T-helper 2 cell treated with Interferon-gamma antibody and Interleukin-4, amounts not matched to agents 5 μg/mL and 100 μg/mL, for 36 hours (primary cell): ENCODE measurements around the gene PIK3R1.

Experiments
- DNase-seq: peaks from one replicate; pipeline ENCODE4 v3.0.0; 2021; ENCODE audit warnings: low spot score
- H3K27ac Mint-ChIP-seq: one replicate; pipeline ENCODE4 v1.8.0; 2021; ENCODE audit warnings: mild to moderate bottlenecking, mixed read lengths
- H3K27me3 Mint-ChIP-seq: one replicate; pipeline ENCODE4 v1.8.0; 2021; ENCODE audit warnings: low read depth, mixed read lengths
- H3K36me3 Mint-ChIP-seq: one replicate; pipeline ENCODE4 v1.8.0; 2021; ENCODE audit warnings: low read depth, mixed read lengths
- H3K4me1 Mint-ChIP-seq: one replicate; pipeline ENCODE4 v1.8.0; 2021; ENCODE audit warnings: low read depth, mixed read lengths
- H3K4me3 Mint-ChIP-seq: one replicate; pipeline ENCODE4 v1.8.0; 2022; ENCODE audit warnings: mild to moderate bottlenecking, moderate library complexity, mixed read lengths
- H3K9me3 Mint-ChIP-seq: one replicate; pipeline ENCODE4 v1.8.0; 2021; ENCODE audit warnings: mixed read lengths

The PIK3R1 gene

GRCh38 chr5:68215208-68215897 is at the start of gene PIK3R1:
Gene PIK3R1, plus strand, starts transcription at chr5:68215756. Its CDS starts 10,920 bp downstream, at chr5:68226676.
- peaks cover 29% of the 10 kb centered on the region for H3K4me1 Mint-ChIP-seq
- peaks cover 2% of the 10 kb centered on the region for H3K27me3 Mint-ChIP-seq
- peak within 1 kb of the TSS; percentile 92 for H3K4me3 Mint-ChIP-seq
- DNase-seq = peak; percentile 95
- H3K36me3 Mint-ChIP-seq = peaks cover 19% of the 10 kb centered on the region
- peaks cover 21% of the 10 kb centered on the region for H3K9me3 Mint-ChIP-seq
- H3K27ac Mint-ChIP-seq = peak within 1 kb of the TSS; percentile 94

- Mint-ChIP-seq H3K4me1 (no peaks in the 10 kb centered on the region), H3K4me3 (no peak overlapping the region), H3K36me3 (no peaks in the 10 kb centered on the region), H3K27ac (no peak overlapping the region), H3K9me3 (no peaks in the 10 kb centered on the region), H3K27me3 (no peaks in the 10 kb centered on the region)
- DNase-seq = no peak
Observed at GRCh38 chr5:68167195-68167651, 48.3 kb upstream of the PIK3R1 start.

GRCh38 chr5:68169903-68170302 is 45.7 kb upstream of the PIK3R1 start:
- Mint-ChIP-seq H3K36me3 (no peaks in the 10 kb centered on the region), H3K4me3 (no peak overlapping the region), H3K9me3 (no peaks in the 10 kb centered on the region), H3K4me1 (no peaks in the 10 kb centered on the region), H3K27me3 (no peaks in the 10 kb centered on the region), H3K27ac (no peak overlapping the region)
- DNase-seq = no peak

GRCh38 chr5:68170826-68171558 is 44.6 kb upstream of the PIK3R1 start:
- Mint-ChIP-seq H3K36me3 (no peaks in the 10 kb centered on the region), H3K27me3 (no peaks in the 10 kb centered on the region), H3K4me1 (no peaks in the 10 kb centered on the region), H3K27ac (no peak overlapping the region), H3K4me3 (no peak overlapping the region), H3K9me3 (no peaks in the 10 kb centered on the region)
- DNase-seq = no peak

GRCh38 chr5:68172314-68172713 is 43.2 kb upstream of the PIK3R1 start:
- no peaks in the 10 kb centered on the region for H3K36me3 Mint-ChIP-seq
- H3K27me3 Mint-ChIP-seq = no peaks in the 10 kb centered on the region
- no peak for DNase-seq
- H3K4me1 Mint-ChIP-seq = no peaks in the 10 kb centered on the region
- H3K9me3 Mint-ChIP-seq = no peaks in the 10 kb centered on the region
- no peak overlapping the region for H3K27ac Mint-ChIP-seq
- no peak overlapping the region for H3K4me3 Mint-ChIP-seq

- H3K27ac Mint-ChIP-seq = no peak overlapping the region
- H3K9me3 Mint-ChIP-seq = no peaks in the 10 kb centered on the region
- H3K4me1 Mint-ChIP-seq = no peaks in the 10 kb centered on the region
- no peak for DNase-seq
- no peaks in the 10 kb centered on the region for H3K27me3 Mint-ChIP-seq
- no peaks in the 10 kb centered on the region for H3K36me3 Mint-ChIP-seq
- H3K4me3 Mint-ChIP-seq = no peak overlapping the region
Observed at GRCh38 chr5:68173007-68173406, 42.5 kb upstream of the PIK3R1 start.

GRCh38 chr5:68176253-68176652 is 39.3 kb upstream of the PIK3R1 start:
- H3K9me3 Mint-ChIP-seq = no peaks in the 10 kb centered on the region
- no peaks in the 10 kb centered on the region for H3K27me3 Mint-ChIP-seq
- DNase-seq = no peak
- H3K27ac Mint-ChIP-seq = no peak overlapping the region
- H3K4me1 Mint-ChIP-seq = peaks cover 6% of the 10 kb centered on the region
- no peaks in the 10 kb centered on the region for H3K36me3 Mint-ChIP-seq
- no peak overlapping the region for H3K4me3 Mint-ChIP-seq

GRCh38 chr5:68176802-68177479 is 38.6 kb upstream of the PIK3R1 start:
- no peaks in the 10 kb centered on the region for H3K9me3 Mint-ChIP-seq
- no peaks in the 10 kb centered on the region for H3K27me3 Mint-ChIP-seq
- H3K4me1 Mint-ChIP-seq = peaks cover 6% of the 10 kb centered on the region
- H3K4me3 Mint-ChIP-seq = no peak overlapping the region
- H3K36me3 Mint-ChIP-seq = no peaks in the 10 kb centered on the region
- H3K27ac Mint-ChIP-seq = no peak overlapping the region
- DNase-seq = no peak

GRCh38 chr5:68177676-68178075 is 37.9 kb upstream of the PIK3R1 start:
- Mint-ChIP-seq H3K9me3 (no peaks in the 10 kb centered on the region), H3K4me1 (peaks cover 6% of the 10 kb centered on the region), H3K4me3 (no peak overlapping the region), H3K27ac (no peak overlapping the region), H3K36me3 (no peaks in the 10 kb centered on the region), H3K27me3 (no peaks in the 10 kb centered on the region)
- no peak for DNase-seq

- Mint-ChIP-seq H3K9me3 (no peaks in the 10 kb centered on the region), H3K36me3 (no peaks in the 10 kb centered on the region), H3K27ac (no peak overlapping the region), H3K27me3 (no peaks in the 10 kb centered on the region), H3K4me1 (peaks cover 6% of the 10 kb centered on the region), H3K4me3 (no peak overlapping the region)
- peak; percentile 8 for DNase-seq
Observed at GRCh38 chr5:68178579-68178978, 37.0 kb upstream of the PIK3R1 start.

- Mint-ChIP-seq H3K9me3 (no peaks in the 10 kb centered on the region), H3K27ac (no peak overlapping the region), H3K4me3 (no peak overlapping the region), H3K4me1 (peaks cover 6% of the 10 kb centered on the region), H3K36me3 (no peaks in the 10 kb centered on the region), H3K27me3 (no peaks in the 10 kb centered on the region)
- no peak for DNase-seq
Observed at GRCh38 chr5:68180121-68181038, 35.2 kb upstream of the PIK3R1 start.

- Mint-ChIP-seq H3K27me3 (no peaks in the 10 kb centered on the region), H3K9me3 (no peaks in the 10 kb centered on the region), H3K4me3 (no peak overlapping the region), H3K27ac (no peak overlapping the region), H3K36me3 (no peaks in the 10 kb centered on the region), H3K4me1 (peaks cover 6% of the 10 kb centered on the region)
- no peak for DNase-seq
Observed at GRCh38 chr5:68181039-68181599, 34.4 kb upstream of the PIK3R1 start.

GRCh38 chr5:68182094-68182493 is 33.5 kb upstream of the PIK3R1 start:
- H3K27ac Mint-ChIP-seq = no peak overlapping the region
- H3K4me3 Mint-ChIP-seq = no peak overlapping the region
- no peaks in the 10 kb centered on the region for H3K9me3 Mint-ChIP-seq
- no peaks in the 10 kb centered on the region for H3K27me3 Mint-ChIP-seq
- no peaks in the 10 kb centered on the region for H3K36me3 Mint-ChIP-seq
- DNase-seq = no peak
- peaks cover 6% of the 10 kb centered on the region for H3K4me1 Mint-ChIP-seq
